A172 (cell line): ENCODE data around the gene CAMK2A. TPM values are rescaled to one million over a fixed set of nuclear protein-coding genes. Genes with fewer than 3 reads are reported as not detected.

ENCODE experiments used
- DNase-seq: peaks from one replicate; pipeline ENCODE4 v3.0.0-alpha.2; 2015; ENCODE audit warnings: low spot score
- total RNA-seq: library from RNA; depleted of rRNA; stranded (reverse); fragments of >200 nt; shearing (Covaris generic); gene quantifications from 2 replicates; pipeline ENCODE4 v1.2.3, GENCODE V29; 2014

Gene CAMK2A
- total RNA-seq, 1 experiment from 2014 or later, result 1.2 TPM

DNA sequence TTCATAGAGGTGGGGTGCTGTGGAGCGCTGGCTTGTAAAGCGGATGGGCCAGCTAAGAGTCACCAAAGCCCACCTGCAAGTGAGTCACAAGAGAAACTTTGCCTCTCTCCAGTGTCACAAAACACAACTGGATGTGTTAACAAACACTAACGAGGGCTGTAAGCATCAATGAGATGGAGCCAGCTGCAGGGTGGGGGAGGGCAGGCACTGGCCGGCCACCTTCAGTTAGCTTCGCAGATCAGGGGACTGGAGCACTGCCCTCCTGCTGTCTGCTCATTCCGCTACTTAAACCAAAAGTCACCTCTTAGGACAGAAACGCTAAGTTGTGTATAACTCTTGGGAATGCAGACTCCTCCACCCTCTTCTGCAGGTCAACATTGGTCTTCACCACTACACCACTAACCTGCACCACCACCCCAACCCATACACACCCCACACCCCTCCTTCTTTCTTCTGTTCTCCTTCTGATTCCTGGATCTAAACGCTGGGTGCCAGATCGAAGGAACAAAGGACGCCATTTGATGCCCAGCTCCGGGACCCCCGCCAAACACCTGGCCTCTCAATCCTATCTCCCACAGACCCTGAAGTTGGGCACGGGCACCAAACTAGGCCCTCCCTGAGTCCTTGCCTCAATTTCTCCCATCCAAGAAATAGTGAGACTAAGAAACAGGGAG lies 11.1 kb upstream of the CAMK2A start:
- DNase-seq, result no peak

DNA sequence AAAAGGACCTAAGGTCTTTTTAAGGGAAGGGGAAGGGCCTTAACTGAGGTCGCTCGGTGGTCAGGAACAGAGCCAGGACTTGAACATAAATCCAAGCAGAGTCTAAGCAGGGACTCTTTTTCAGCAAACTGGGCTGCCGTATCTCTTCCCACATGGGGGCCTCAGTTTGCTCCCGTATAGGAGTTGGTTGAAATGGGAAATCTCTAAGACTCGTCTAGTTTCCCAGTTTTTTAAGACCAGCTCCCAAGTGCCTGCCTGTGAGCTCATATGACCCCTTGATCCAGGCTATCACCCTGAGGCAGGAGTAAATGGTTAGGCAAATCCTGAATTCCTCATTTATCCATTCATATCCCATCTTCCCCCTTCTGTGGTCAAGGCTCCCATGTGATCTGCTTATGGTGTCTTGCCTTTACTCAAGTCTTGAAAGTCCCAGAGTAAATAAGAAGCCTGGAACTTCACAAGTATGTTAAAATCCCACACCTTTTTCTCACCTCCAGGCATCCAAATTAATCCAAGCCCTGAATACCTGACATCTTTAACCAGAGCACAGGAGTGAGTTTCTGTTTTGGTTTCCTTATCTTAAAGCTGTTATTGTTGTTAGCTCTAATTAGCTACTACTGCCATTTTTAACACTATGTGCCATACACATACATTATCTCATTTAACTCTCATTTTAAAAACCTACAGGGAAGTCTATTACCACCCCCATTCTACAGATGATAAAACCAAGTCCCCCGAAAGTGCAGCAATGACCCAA lies 10.2 kb upstream of the CAMK2A start:
- peak; percentile 28 for DNase-seq

DNA sequence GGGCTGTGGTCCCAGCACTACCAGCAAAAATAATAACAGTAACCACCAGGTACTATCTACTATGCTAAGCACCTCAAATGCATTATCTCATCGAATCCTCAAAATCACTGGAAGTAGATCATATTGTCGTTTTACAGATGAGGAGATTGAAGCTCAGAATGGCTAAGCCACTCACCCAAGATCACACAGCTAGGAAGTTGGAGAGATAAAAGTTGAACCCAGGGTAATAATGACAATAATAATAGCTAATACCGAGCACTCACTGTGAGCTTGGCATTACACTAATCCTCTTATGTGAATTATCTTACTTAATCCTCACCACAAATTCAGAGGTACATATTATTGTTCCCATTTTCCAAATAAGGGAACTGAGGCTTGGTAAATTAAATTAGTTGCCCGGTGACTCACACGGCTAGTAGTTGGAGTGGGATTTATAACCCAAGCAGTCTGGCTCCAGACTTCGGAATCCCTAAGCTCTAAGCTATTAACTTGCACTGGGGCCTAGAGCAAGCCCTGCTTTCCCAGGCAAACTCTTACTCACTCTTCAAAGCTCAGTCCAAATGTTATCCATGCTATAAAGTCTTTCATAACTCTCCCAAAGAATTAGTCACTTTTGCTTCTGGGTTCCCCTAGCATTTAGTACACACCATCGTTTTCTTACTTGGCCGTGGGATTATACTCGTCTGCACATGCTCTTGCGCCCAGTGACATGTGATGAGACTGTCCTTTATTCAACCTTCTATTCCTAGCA lies 9.3 kb upstream of the CAMK2A start:
- peak; percentile 91 for DNase-seq

GRCh38 chr5:150297934-150298595 lies 8.5 kb upstream of the CAMK2A start:
- no peak for DNase-seq

GRCh38 chr5:150297236-150297890 lies 7.8 kb upstream of the CAMK2A start:
- DNase-seq, result no peak

DNA sequence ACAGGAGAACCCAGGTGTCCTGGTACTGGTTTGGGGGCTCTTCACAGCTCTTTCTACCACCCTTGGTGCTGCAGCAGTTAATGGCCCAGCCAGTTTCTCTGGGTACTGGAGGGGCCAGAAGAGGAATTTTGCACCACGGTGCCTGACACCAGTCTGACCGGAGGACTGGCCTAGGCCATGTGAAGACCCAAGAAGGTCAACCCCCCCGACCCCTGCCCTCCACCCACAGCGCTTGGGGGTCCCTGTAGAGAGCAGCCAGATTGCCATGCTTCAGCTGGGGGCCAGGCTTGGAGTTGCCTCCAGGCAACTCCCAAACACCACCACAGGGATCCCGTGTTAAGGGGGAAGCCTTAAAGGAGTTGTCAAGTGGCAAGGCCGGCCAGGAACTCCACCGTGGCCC lies 6.9 kb upstream of the CAMK2A start:
- DNase-seq, result no peak

- DNase-seq, result no peak
Observed at GRCh38 chr5:150295741-150296486, 6.3 kb upstream of the CAMK2A start.

DNA sequence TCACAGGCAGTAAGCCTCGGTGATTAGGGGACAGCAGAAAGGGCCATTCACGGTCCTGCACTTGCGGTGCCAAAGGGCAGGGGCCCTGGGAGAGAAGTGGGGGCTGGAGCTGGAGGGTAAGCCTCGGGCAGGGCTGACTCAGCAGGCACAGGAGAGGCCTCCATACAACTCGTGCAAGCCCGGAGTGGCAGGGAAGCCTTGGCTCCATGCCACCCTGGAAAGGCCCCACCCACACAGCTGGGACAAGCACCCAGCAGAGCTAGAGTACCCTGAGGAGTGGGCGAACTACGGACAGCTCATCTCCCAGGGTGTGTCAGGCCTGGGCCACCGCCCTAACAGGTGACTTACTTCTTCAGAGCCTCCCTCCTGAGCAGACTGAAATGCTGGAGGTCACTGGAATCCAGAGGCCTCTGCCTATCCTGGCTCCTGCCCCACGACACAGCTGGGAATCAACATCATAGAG lies 5.6 kb upstream of the CAMK2A start:
- peak; percentile 75 for DNase-seq

- no peak for DNase-seq
Observed at GRCh38 chr5:150294551-150295071, 5.0 kb upstream of the CAMK2A start.

- no peak for DNase-seq
Observed at GRCh38 chr5:150293091-150293941, 3.7 kb upstream of the CAMK2A start.

GRCh38 chr5:150291388-150292385 lies 2.1 kb upstream of the CAMK2A start:
- no peak for DNase-seq

DNA sequence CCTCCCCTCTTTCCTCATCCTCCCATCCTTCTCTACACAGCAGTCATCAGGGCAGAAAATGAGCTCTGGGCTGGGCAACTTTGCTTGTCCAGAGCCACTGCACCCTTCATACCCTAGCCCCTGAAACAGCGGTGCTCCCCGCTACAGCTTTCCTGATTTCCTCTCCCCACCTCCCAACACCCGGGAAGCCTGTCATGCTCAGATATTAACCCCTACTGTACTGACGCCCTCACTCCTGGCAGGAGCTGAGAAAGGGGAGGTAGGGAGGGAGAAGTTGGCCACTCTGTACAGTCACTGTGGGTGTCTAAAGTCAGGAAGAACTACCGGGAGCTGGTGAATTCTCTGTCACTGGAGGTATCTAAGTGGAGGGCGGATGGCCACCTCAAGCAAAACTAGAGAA lies 782 bp downstream of the CAMK2A start:
- no peak for DNase-seq

DNA sequence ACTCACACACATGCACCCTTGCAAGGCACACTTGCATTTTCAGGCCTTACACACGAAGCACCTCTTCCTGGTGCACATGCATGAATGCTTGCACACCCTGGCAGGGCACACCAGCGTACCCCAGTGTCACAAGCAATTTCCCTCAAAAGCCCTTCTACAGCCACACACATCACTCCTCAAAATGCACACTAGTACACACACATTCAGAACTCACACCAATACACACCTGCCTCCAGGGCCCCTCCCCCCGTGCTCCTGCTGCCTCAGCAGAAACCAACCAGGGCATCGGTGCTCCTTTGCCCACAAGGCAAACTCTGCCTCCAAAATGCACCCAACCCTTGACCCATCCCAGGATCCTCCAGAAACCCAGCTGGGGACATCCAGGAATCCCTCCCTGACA lies 1.2 kb downstream of the CAMK2A start:
- no peak for DNase-seq

GRCh38 chr5:150286820-150287219 lies 2.8 kb downstream of the CAMK2A start:
- no peak for DNase-seq

DNA sequence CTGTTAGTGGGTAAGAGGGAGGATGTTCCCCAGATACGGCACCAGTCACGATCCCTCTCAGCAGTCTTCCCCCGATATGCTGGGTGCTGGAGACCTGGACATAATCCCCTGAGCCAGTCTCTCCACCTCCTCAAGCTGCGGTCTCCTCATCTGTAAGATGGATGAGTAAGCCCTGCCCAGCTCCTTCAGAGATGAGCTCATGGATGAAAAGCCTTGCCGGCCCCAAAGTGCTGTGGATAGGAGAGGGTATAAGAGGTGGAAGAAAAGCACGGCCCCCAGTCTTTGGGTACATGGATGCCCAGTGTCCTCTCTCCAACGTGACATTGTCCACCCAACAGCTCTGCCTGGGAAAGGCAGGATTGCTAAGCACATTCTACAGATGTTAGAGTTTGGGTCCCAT lies 4.5 kb downstream of the CAMK2A start:
- no peak for DNase-seq

DNA sequence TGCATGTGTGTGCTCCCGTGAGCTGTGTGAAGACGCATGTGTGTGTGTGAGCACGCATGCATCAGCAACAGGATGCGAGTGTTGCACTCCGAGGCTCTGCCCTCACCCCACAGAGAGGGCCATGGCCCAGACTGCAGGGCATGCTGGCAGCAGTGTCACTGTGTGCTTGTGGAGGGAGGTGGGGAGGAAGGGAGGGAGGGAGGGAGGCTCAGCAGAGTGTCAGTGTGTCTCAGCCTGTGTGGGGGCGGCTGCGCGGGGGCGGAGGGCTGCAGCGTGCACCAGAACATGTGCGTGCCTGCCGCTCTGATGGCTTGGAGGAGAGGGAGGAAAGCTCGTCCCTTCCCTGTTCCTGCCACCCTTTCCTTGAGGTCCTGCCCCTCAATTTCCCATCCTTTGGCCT lies 5.3 kb downstream of the CAMK2A start:
- DNase-seq, result no peak

DNA sequence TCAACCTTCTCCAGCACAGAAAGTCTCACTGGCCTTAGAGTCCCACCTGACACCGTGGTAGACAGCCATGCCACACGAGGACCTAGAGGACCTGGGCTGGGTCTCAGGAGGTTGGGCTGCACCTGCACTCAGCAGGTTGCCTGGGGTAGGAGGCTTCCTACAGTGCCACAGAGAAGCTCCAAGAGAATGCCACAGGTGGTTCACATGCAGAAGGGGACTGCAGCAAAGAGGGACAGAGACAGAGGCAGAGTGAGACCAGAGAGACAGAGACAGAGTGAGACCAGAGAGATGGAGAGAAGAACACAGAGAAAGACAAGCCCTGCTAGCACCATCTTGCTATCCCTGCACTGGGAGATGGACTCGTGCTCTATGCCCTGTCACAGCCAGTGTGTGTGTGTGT lies 5.7 kb downstream of the CAMK2A start:
- no peak for DNase-seq

DNA sequence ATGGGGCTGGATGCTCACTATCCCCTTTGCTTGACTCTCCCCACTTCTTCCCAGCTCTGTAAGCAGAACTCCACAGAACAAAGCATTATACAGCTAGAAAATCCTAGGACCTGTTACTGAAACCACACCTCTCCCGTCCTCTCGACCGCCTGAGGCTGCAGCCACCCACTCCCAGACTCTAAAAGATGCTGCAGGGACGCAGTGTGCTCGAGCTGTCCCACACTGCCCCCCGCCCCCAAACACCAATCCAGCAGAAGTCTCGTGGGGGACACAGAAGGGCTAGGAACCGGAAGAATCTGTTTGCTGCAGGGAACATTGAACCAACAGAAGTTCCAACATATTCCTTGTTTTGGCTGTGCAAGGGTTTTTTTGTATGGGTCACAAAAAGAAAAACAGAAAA lies 7.6 kb downstream of the CAMK2A start:
- no peak for DNase-seq
